ENCODE data around the gene DNAI7. TPM values are rescaled to one million over a fixed set of nuclear protein-coding genes. Genes with fewer than 3 reads are reported as not detected.

DNAI7 gene
- total and polyA plus RNA-seq, 9 donors, result 0.65 to 9.5 (median 2.1) TPM

DNA sequence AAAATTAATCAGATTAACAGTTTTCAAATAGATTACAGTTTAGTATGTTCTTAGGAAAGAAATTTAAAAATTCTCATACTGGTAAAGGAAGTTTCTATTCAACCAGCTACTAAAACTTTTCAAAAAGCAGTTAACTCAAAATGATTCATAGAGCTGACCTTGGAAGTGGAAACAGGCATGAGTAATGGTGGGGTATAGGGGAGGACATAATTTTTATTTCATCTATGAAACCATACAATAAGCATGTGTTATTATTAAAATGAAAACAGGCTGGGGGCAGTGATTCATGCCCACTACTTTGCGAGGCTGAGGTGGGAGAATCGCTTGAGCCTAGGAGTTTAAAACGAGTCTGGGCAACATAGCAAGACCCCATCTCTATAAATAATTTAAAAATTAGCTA, 73.0 kb downstream of the DNAI7 start:
- 79 to 89% (median 82%) methylated on average over 3 of the region's 3 CpGs for WGBS, 3 donors
- DNase-seq, result no peak
- TF ChIP-seq POLR2A (IDR thresholded peaks at IDR 0.05), result no peak
- TF ChIP-seq EP300 (IDR thresholded peaks at IDR 0.05), result no peak
- TF ChIP-seq, protein P1, sequence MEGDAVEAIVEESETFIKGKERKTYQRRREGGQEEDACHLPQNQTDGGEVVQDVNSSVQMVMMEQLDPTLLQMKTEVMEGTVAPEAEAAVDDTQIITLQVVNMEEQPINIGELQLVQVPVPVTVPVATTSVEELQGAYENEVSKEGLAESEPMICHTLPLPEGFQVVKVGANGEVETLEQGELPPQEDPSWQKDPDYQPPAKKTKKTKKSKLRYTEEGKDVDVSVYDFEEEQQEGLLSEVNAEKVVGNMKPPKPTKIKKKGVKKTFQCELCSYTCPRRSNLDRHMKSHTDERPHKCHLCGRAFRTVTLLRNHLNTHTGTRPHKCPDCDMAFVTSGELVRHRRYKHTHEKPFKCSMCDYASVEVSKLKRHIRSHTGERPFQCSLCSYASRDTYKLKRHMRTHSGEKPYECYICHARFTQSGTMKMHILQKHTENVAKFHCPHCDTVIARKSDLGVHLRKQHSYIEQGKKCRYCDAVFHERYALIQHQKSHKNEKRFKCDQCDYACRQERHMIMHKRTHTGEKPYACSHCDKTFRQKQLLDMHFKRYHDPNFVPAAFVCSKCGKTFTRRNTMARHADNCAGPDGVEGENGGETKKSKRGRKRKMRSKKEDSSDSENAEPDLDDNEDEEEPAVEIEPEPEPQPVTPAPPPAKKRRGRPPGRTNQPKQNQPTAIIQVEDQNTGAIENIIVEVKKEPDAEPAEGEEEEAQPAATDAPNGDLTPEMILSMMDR (IDR thresholded peaks at IDR 0.05), result no peak
- Histone ChIP-seq H3K27me3 (no peaks in the 10 kb centered on the region), H3K36me3 (no peaks in the 10 kb centered on the region), H3K9me3 (no peaks in the 10 kb centered on the region), H3K27ac (no peak overlapping the region), H3K4me1 (ENCODE audit: insufficient read depth) (no peaks in the 10 kb centered on the region), H3K4me3 (no peak overlapping the region)
- intact Hi-C loops (cut with DNase I), result no loop called here

GRCh38 chr12:25121110-25121509, 73.8 kb downstream of the DNAI7 start:
- H3K4me3 ChIP-seq, result no peak overlapping the region
- no peaks in the 10 kb centered on the region for H3K27me3 ChIP-seq
- no peak for DNase-seq
- H3K27ac ChIP-seq, result no peak overlapping the region
- TF ChIP-seq POLR2A (IDR thresholded peaks at IDR 0.05) (no peak), EP300 (IDR thresholded peaks at IDR 0.05) (no peak)
- TF ChIP-seq, protein P1 (IDR thresholded peaks at IDR 0.05), result no peak
- no peaks in the 10 kb centered on the region for H3K4me1 ChIP-seq (ENCODE audit: insufficient read depth)
- intact Hi-C loops (cut with DNase I), result no loop called here
- no peaks in the 10 kb centered on the region for H3K9me3 ChIP-seq
- 92 to 93% (median 92%) methylated on average over 6 of the region's 6 CpGs for WGBS, 3 donors
- H3K36me3 ChIP-seq, result no peaks in the 10 kb centered on the region

DNA sequence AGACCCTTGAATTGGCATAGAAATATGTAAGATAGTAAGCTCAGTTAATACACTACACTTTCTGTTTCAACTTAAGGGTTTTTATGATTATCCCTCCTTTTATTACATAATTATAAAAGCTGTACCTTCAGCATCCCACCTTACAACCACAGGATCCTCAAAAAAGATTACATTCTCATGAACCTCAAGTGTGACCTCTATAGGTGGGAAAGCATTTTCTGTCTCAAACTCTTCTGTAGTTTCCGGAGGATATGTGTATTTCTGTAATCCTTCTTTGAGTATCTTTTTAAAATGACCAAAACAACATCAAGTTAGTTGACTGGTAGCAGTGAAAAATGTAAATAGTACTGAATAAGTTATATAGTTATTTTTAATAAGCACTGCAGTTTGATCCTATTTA, 75.9 kb downstream of the DNAI7 start:
- intact Hi-C loops (cut with DNase I), result no loop called here
- no peaks in the 10 kb centered on the region for H3K9me3 ChIP-seq
- DNase-seq, result no peak
- 75 to 84% (median 75%) methylated on average over 1 of the region's 1 CpG for whole genome bisulfite sequencing, 3 donors
- no peak overlapping the region for H3K4me3 ChIP-seq
- no peak for TF ChIP-seq POLR2A (IDR thresholded peaks at IDR 0.05)
- TF ChIP-seq EP300 (IDR thresholded peaks at IDR 0.05), result no peak
- TF ChIP-seq, protein P1 (IDR thresholded peaks at IDR 0.05), result no peak
- no peaks in the 10 kb centered on the region for H3K4me1 ChIP-seq (ENCODE audit: insufficient read depth)
- H3K27ac ChIP-seq, result no peak overlapping the region
- H3K27me3 ChIP-seq, result no peaks in the 10 kb centered on the region
- no peaks in the 10 kb centered on the region for H3K36me3 ChIP-seq

- H3K36me3 ChIP-seq, result no peaks in the 10 kb centered on the region
- DNase-seq, result no peak
- intact Hi-C loops (cut with DNase I), result no loop called here
- TF ChIP-seq EP300 (IDR thresholded peaks at IDR 0.05) (no peak), POLR2A (IDR thresholded peaks at IDR 0.05) (no peak)
- TF ChIP-seq, protein P1 (IDR thresholded peaks at IDR 0.05), result no peak
- H3K27ac ChIP-seq, result no peak overlapping the region
- H3K4me1 ChIP-seq (ENCODE audit: insufficient read depth), result no peaks in the 10 kb centered on the region
- no peaks in the 10 kb centered on the region for H3K27me3 ChIP-seq
- WGBS, 3 donors, result 61 to 62% (median 62%) methylated on average over 2 of the region's 2 CpGs
- no peaks in the 10 kb centered on the region for H3K9me3 ChIP-seq
- no peak overlapping the region for H3K4me3 ChIP-seq
These were observed 79.3 kb downstream of the DNAI7 start for GRCh38 chr12:25115677-25116076.

DNA sequence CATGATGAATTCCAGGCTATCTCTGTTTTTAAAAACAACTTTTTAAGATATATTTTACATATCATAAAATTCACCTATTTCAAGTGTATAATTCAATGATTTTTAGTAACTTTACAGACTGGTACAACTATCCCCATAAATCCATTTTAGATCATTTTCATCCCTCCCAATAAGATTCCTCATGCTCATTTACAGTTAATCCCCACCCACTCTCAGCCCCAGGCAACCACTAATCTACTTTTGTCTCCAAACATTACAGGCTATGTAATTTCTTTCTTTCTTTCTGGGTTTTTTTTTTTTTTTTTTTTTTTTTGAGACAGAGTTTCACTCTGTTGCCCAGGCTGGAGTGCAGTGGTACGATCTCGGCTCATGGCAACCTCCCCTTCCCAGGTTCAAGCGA, 81.3 kb downstream of the DNAI7 start:
- Histone ChIP-seq H3K36me3 (no peaks in the 10 kb centered on the region), H3K27ac (no peak overlapping the region), H3K27me3 (no peaks in the 10 kb centered on the region), H3K4me1 (ENCODE audit: insufficient read depth) (no peaks in the 10 kb centered on the region), H3K9me3 (no peaks in the 10 kb centered on the region), H3K4me3 (no peak overlapping the region)
- WGBS, 3 donors, result 60 to 100% (median 97%) methylated on average over 3 of the region's 3 CpGs
- DNase-seq, result no peak
- intact Hi-C loops (cut with DNase I), result no loop called here
- TF ChIP-seq EP300 (IDR thresholded peaks at IDR 0.05) (no peak), POLR2A (IDR thresholded peaks at IDR 0.05) (no peak)
- TF ChIP-seq, protein P1 (IDR thresholded peaks at IDR 0.05), result no peak
